HG02943 (cell line): ENCODE data around the gene KNSTRN.

ENCODE experiments used
- ATAC-seq: cut with Tn5 transposase; IDR thresholded peaks from one replicate; pipeline ENCODE4 v1.9.1; 2021; ENCODE audit warnings: mild to moderate bottlenecking, low read depth, moderate library complexity; ENCODE audit not compliant: unreplicated experiment

KNSTRN gene

GRCh38 chr15:40382580-40383456, at the start of gene KNSTRN:
Gene KNSTRN (plus strand): TSS chr15:40382721. CDS start chr15:40382836, 115 bp downstream.
- peak; percentile 84 for ATAC-seq

- no peak for ATAC-seq
Measured at GRCh38 chr15:40333922-40334492, 48.5 kb upstream of the KNSTRN start.

GRCh38 chr15:40334541-40334940, 48.0 kb upstream of the KNSTRN start:
- ATAC-seq = no peak

GRCh38 chr15:40334941-40335795, 47.4 kb upstream of the KNSTRN start:
- no peak for ATAC-seq

GRCh38 chr15:40335938-40336743, 46.4 kb upstream of the KNSTRN start:
- no peak for ATAC-seq

- no peak for ATAC-seq
Measured at GRCh38 chr15:40336744-40337122, 45.8 kb upstream of the KNSTRN start.

- no peak for ATAC-seq
Measured at GRCh38 chr15:40337597-40337996, 44.9 kb upstream of the KNSTRN start.

- ATAC-seq = no peak
Measured at GRCh38 chr15:40338041-40338657, 44.4 kb upstream of the KNSTRN start.

GRCh38 chr15:40338921-40339620, 43.5 kb upstream of the KNSTRN start:
- no peak for ATAC-seq

- ATAC-seq = no peak
Measured at GRCh38 chr15:40339621-40339945, 42.9 kb upstream of the KNSTRN start.

GRCh38 chr15:40340038-40340739, 42.3 kb upstream of the KNSTRN start:
- ATAC-seq = no peak

- no peak for ATAC-seq
Measured at GRCh38 chr15:40340740-40341400, 41.7 kb upstream of the KNSTRN start, which contains the start of gene CCDC9B. Gene CCDC9B (minus strand): TSS chr15:40340939. CDS start chr15:40340819, 120 bp downstream.

GRCh38 chr15:40342416-40343320, 39.9 kb upstream of the KNSTRN start:
- ATAC-seq = no peak

GRCh38 chr15:40343512-40343911, 39.0 kb upstream of the KNSTRN start:
- no peak for ATAC-seq

GRCh38 chr15:40344217-40344616, 38.3 kb upstream of the KNSTRN start:
- ATAC-seq = no peak

- ATAC-seq = no peak
Measured at GRCh38 chr15:40344631-40345120, 37.8 kb upstream of the KNSTRN start.
